ENCODE data around the gene KRT7. TPM values are rescaled to one million over a fixed set of nuclear protein-coding genes. Genes with fewer than 3 reads are reported as not detected.

KRT7 gene
- total RNA-seq, 1 experiment from 2014 or later, result 10.0 TPM

DNA sequence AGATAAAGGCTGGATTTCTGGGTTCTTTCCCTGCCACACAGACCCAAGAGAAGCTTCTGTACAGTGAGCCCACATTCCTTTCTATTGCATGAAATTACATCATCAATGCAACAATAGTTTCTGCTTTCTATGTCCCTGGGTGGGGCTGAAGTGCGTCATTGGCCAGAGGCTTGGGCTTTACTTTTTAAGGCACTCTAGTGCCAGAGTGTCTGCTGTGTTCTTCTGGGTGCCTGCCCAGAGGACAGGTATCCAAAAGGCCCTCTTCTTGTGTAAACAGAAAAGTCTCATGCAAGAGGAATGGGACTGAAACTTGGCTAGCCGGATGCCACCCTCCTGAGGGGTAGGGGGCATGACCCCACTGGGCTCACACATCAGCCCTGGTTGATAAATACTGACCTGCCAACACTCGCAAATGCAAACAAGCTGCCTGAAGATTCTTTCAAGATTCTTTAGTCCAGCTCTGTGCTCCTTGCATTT, 47.3 kb downstream of the KRT7 start:
- H3K56ac ChIP-seq (ENCODE audit: insufficient read length, low read depth, low read length), result no peak overlapping the region
- no peak overlapping the region for H3K23ac ChIP-seq (ENCODE audit: insufficient read length, low read depth, low read length)
- H3K27me3 ChIP-seq (ENCODE audit: insufficient read depth, low read length), result peaks cover 2% of the 10 kb centered on the region
- no peak overlapping the region for H3K27ac ChIP-seq (ENCODE audit: insufficient read length, low read depth, low read length)
- H3K79me1 ChIP-seq (ENCODE audit: insufficient read depth, low read depth, low read length, poor library complexity, severe bottlenecking), result no peaks in the 10 kb centered on the region
- H2BK15ac ChIP-seq (ENCODE audit: low read depth, low read length), result no peak overlapping the region
- DNase-seq, result no peak
- no peak overlapping the region for H3K4ac ChIP-seq (ENCODE audit: low read depth, low read length)
- no peak overlapping the region for H3K4me3 Mint-ChIP-seq
- H3K4me1 ChIP-seq (ENCODE audit: insufficient read depth, low read length), result no peaks in the 10 kb centered on the region
- no peak overlapping the region for H2BK12ac ChIP-seq (ENCODE audit: insufficient read length, low read depth, low read length)
- H2AFZ ChIP-seq (ENCODE audit: low read length), result no peak overlapping the region
- H2BK20ac ChIP-seq (ENCODE audit: low read depth, low read length, poor library complexity, severe bottlenecking), result no peak overlapping the region
- TF ChIP-seq CTCF (conservative IDR thresholded peaks at IDR 0.05), result no peak
- H3K36me3 Mint-ChIP-seq (ENCODE audit: insufficient read depth in 1 of 3, low read depth in 3 of 3), result no peaks in the 10 kb centered on the region
- H4K91ac ChIP-seq (ENCODE audit: insufficient read length, low read depth, low read length), result no peak overlapping the region
- H3K27ac Mint-ChIP-seq, result no peak overlapping the region
- no peak overlapping the region for H3K9ac ChIP-seq (ENCODE audit: extremely low read depth, insufficient read length, low read length)
- no peak overlapping the region for H4K8ac ChIP-seq (replicated peaks; ENCODE audit: insufficient read length, low read depth, low read length)
- no peaks in the 10 kb centered on the region for H3K79me2 ChIP-seq (ENCODE audit: insufficient read depth, low read length)
- no peak overlapping the region for H2AK5ac ChIP-seq (ENCODE audit: insufficient read length, low read length)
- H3T11ph ChIP-seq (ENCODE audit: low read length), result no peak overlapping the region
- no peak overlapping the region for H4K5ac ChIP-seq (ENCODE audit: insufficient read length, low read depth, low read length)
- no CpG with 5 or more reads among the region's 3 CpGs for WGBS (ENCODE audit: extremely low coverage, insufficient read length, low lambda C conversion rate)
- H2BK120ac ChIP-seq (ENCODE audit: low read depth, low read length, poor library complexity, severe bottlenecking), result no peak overlapping the region
- H3K4me1 Mint-ChIP-seq, result peaks cover 8 to 10% of the 10 kb centered on the region in 2 experiments
- no peaks in the 10 kb centered on the region for H4K20me1 ChIP-seq (ENCODE audit: control insufficient read depth, insufficient read depth, insufficient read length)
- H2BK5ac ChIP-seq (ENCODE audit: insufficient read length, low read length), result no peak overlapping the region
- H3K18ac ChIP-seq (ENCODE audit: insufficient read length, low read depth, low read length), result no peak overlapping the region
- no peaks in the 10 kb centered on the region for H3K9me3 Mint-ChIP-seq
- H3K4me2 ChIP-seq (ENCODE audit: insufficient read depth, insufficient read length, low read length), result no peak overlapping the region
- peaks cover 46% of the 10 kb centered on the region for H3K27me3 Mint-ChIP-seq (ENCODE audit: low read depth)
- H3K23me2 ChIP-seq (ENCODE audit: insufficient read length, low read depth, low read length, poor library complexity, severe bottlenecking), result peaks cover 5% of the 10 kb centered on the region
- H3K14ac ChIP-seq (ENCODE audit: insufficient read depth, low read length), result no peak overlapping the region
- H3K9me3 ChIP-seq (ENCODE audit: control insufficient read depth, low read depth, low read length), result no peaks in the 10 kb centered on the region
